ENCODE results near the gene TBC1D16. TPM values are rescaled to one million over a fixed set of nuclear protein-coding genes. Genes with fewer than 3 reads are reported as not detected.

Gene TBC1D16
- total RNA-seq, 6 experiments from 2014 or later: 5.8 to 21.0 (median 14.4) TPM

GRCh38 chr17:79925242-79925957 is 110.3 kb downstream of the TBC1D16 start:
- Histone ChIP-seq H3K4me3 (no peak overlapping the region), H3K27ac (no peak overlapping the region), H3K27me3 (no peaks in the 10 kb centered on the region), H3K36me3 (no peaks in the 10 kb centered on the region), H3K9me3 (no peaks in the 10 kb centered on the region), H3K4me1 (peaks cover 0 to 12% (median 2%) of the 10 kb centered on the region in 4 donors)
- WGBS (ENCODE audit: insufficient coverage, low coverage, low lambda C conversion rate, missing lambda C conversion rate): 54% methylated on average over 3 of the region's 29 CpGs
- ATAC-seq (peak; percentile 65 to 83 (median 72)), DNase-seq (peak; percentile 79 to 85 (median 85))
- no peak for TF ChIP-seq POLR2A (IDR thresholded peaks at IDR 0.05)
- TF ChIP-seq CTCF (IDR thresholded peaks at IDR 0.05): peak in 2 of 4 donors; percentile 10 to 34
- intact Hi-C loops (cut with DNase I): loop anchor here in 1 of 2 donors (10.0 kb wide), 1 partner anchor 59 kb away; no protein-coding TSS in a partner anchor

- TF ChIP-seq CTCF (IDR thresholded peaks at IDR 0.05): no peak
- no peak for TF ChIP-seq POLR2A (IDR thresholded peaks at IDR 0.05)
- intact Hi-C loops (cut with DNase I): loop anchor here in 1 of 2 donors (10.0 kb wide), 1 partner anchor 60 kb away; no protein-coding TSS in a partner anchor
- Histone ChIP-seq H3K4me1 (peaks cover 0 to 10% (median 2%) of the 10 kb centered on the region in 4 donors), H3K4me3 (no peak overlapping the region), H3K27ac (no peak overlapping the region), H3K9me3 (no peaks in the 10 kb centered on the region), H3K36me3 (no peaks in the 10 kb centered on the region), H3K27me3 (no peaks in the 10 kb centered on the region)
- ATAC-seq: no peak
- no peak for DNase-seq
- no CpG with 5 or more reads among the region's 3 CpGs for WGBS (ENCODE audit: insufficient coverage, low coverage, low lambda C conversion rate, missing lambda C conversion rate)
Measured at GRCh38 chr17:79924639-79924976, 111.1 kb downstream of the TBC1D16 start.

- no peaks in the 10 kb centered on the region for H3K9me3 ChIP-seq
- intact Hi-C loops (cut with DNase I): loop anchor here in 1 of 2 donors (10.0 kb wide), 1 partner anchor 61 kb away; no protein-coding TSS in a partner anchor
- ATAC-seq (peak in 2 of 4 donors; percentile 9 to 12), DNase-seq (peak in 1 of 3 donors; percentile 52)
- no peak overlapping the region for H3K4me3 ChIP-seq
- H3K36me3 ChIP-seq: no peaks in the 10 kb centered on the region
- no peaks in the 10 kb centered on the region for H3K27me3 ChIP-seq
- H3K27ac ChIP-seq: no peak overlapping the region
- TF ChIP-seq CTCF (IDR thresholded peaks at IDR 0.05) (peak; percentile 15 to 33 (median 19)), POLR2A (IDR thresholded peaks at IDR 0.05) (no peak)
- peaks cover 0 to 15% (median 5%) of the 10 kb centered on the region in 4 donors for H3K4me1 ChIP-seq
- WGBS (ENCODE audit: insufficient coverage, low coverage, low lambda C conversion rate, missing lambda C conversion rate): 86% methylated on average over 4 of the region's 16 CpGs
Measured at GRCh38 chr17:79923974-79924638, 111.6 kb downstream of the TBC1D16 start.

- intact Hi-C loops (cut with DNase I): loop anchor here in 1 of 2 donors (10.0 kb wide), 1 partner anchor 62 kb away; no protein-coding TSS in a partner anchor
- Histone ChIP-seq H3K36me3 (no peaks in the 10 kb centered on the region), H3K27me3 (no peaks in the 10 kb centered on the region), H3K4me1 (peaks cover 0 to 21% (median 7%) of the 10 kb centered on the region in 4 donors), H3K4me3 (no peak overlapping the region), H3K9me3 (no peaks in the 10 kb centered on the region), H3K27ac (no peak overlapping the region)
- ATAC-seq (no peak), DNase-seq (no peak)
- TF ChIP-seq CTCF (IDR thresholded peaks at IDR 0.05): no peak
- TF ChIP-seq POLR2A (IDR thresholded peaks at IDR 0.05): no peak
- 81% methylated on average over 8 of the region's 12 CpGs for WGBS (ENCODE audit: insufficient coverage, low coverage, low lambda C conversion rate, missing lambda C conversion rate)
Measured at GRCh38 chr17:79922798-79923197, 112.9 kb downstream of the TBC1D16 start.

Data from right lobe of liver (tissue), 6 donors.